Tongue (tissue), 2 donors: Measurements from ENCODE around the gene USF2. TPM values are rescaled to one million over a fixed set of nuclear protein-coding genes. Genes with fewer than 3 reads are reported as not detected.

Source experiments
- DNase-seq: peaks from one replicate; pipeline ENCODE4 v3.0.0-alpha.2; 2015
- total RNA-seq: library from RNA; depleted of rRNA; stranded (reverse); fragments of >200 nt; gene quantifications from one replicate; pipeline ENCODE4 v1.2.3, GENCODE V29; 2014

USF2 gene
- total RNA-seq, 1 donor from 2014 or later = 52.7 TPM

DNA sequence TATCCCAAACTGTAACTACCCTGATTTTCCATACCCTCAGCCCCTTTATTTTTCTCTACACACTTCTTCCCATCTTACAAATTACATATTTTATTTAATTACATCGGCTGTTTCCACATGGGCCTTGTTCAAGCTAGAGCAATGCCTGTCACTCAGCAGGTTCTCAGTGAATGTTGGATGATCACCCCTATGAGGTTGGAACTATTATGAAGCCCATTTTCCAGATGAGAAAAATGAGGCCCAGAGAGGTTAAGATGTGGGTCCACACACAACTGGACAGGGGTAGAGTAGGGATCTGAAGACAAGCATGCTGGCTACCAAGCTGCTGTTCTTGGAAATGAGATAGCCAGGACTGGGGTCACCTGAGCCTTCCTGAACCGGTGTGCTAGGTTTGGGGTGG lies 33.2 kb downstream of the USF2 start:
- DNase-seq = no peak

DNA sequence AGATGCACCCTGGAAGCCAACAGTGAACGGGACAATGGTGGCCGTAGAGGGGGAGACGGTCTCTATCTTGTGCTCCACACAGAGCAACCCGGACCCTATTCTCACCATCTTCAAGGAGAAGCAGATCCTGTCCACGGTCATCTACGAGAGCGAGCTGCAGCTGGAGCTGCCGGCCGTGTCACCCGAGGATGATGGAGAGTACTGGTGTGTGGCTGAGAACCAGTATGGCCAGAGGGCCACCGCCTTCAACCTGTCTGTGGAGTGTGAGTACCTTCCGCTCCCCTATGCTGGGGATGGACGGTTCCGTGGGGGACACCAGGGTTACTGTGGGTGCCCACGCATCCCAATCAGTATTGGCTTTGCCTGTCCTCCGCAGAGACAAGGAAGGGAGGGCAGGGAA lies 33.7 kb downstream of the USF2 start:
- DNase-seq = no peak

DNA sequence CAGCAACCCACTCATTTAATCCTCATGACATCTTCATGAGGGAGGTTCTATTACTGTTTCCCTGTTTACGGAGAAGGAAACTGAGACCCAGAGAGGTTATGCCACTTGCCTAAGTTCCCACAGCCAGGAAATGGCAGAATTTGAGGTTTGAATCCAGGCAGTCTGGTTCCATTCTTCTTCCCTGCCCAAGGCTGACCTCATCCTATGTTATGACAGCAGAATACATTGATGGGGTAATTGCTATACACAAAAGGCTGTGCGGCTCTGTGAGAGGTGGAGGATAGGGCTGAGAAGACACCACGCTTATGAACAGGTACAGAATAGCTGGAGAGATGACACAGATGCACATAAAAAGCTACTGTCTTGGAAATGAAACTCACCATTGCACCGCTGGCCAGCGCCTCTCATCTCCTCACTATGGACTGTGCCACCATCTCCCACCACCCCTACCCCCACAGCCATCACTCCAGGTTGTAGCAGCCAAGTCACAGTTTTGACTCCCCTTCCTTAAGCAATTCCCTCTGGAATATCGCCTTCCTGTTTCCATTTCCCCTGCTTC lies 34.7 kb downstream of the USF2 start:
- no peak for DNase-seq

DNA sequence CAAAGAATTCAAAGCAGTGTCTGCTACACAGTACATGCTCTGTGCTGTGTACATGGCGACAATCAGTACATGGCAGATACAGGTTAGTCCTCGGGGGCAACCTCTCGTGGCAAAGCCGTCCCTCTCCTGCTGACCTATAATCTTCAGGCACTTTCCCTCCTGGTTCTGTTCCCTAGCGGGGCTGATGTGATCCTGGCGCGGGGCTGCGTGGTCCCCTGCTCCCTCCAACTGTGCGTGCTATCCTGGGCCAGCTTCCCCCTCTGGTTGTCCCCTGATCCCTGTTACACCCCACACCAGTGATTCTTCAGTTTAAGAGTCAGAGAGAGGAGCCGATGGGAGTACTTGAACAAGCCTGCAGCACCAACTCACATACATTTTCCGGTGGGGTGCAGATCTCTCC lies 35.3 kb downstream of the USF2 start:
- DNase-seq = no peak

DNA sequence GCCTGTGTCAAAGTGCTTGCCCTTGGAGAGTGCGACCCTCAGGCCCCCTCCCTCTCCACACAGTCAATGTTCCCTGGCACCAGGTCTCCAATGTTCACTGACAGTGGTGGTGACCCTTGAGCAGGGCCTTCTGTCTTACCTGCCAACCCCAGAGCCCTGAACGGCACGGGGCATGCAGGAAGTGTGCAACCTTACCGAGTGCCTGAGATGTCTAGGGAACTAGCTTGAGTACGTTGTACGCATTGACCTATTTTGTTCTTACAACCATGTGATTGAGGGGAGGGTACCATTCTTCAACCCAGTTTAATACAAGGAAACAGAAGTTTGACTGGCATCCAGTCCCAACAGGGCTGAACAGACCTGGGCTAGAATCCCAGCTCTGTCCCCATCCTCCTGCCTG lies 36.4 kb downstream of the USF2 start:
- DNase-seq = no peak

DNA sequence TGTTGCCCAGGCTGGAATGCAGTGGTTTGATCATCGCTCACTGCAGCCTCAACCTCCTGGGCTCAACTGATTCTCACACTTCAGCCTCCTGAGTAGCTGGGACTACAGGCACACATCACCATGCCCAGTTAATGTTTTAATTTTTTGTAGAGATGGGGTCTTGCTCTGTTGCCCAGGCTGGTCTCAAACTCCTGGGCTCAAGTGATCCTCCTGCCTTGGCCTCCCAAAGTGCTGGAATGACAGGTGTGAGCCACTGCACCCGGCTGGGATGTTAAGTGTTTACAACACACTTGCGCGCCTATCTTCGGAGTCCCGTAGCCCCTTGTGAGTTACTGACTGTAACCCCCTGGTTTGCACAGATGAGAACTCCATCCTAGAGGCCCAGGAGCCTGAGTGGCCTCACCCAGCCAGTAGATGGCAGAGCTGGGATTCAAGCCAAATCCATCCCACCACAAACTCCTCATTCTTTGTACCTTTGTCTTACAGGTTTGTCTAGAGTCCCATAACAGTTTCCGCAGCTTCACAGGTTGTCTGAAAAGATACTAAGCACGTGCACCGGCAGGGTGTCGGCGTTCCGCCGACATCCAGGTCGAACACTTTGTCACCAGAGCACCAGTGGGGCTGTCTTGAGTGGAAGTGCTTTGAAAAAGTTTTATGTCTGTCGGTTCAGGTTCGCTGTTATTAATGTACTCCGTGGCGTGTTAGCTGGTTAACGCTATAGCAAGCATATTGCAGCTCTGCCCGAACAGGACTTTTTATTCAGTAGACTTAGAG lies 37.9 kb downstream of the USF2 start:
- no peak for DNase-seq

DNA sequence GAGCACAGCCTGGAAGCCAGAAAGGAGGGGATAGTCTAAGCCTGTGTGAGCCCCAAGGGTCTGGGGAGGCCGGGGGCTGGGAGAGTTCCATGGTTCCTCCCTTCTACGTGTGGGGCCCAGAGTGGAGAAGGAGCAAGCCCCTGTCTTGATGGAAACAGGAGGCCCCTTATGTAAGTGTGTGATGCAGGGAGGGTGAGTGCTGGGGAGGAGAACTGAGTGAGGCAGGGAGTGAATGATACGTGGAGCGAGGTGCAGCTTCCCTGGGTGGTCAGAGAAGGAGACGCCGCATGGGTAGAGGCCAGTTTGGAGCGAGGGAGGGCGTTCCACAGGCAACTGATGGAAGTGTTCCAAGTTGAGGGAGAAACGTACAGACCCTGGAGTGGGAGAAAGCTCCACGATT lies 39.2 kb downstream of the USF2 start:
- peak; percentile 43 for DNase-seq

DNA sequence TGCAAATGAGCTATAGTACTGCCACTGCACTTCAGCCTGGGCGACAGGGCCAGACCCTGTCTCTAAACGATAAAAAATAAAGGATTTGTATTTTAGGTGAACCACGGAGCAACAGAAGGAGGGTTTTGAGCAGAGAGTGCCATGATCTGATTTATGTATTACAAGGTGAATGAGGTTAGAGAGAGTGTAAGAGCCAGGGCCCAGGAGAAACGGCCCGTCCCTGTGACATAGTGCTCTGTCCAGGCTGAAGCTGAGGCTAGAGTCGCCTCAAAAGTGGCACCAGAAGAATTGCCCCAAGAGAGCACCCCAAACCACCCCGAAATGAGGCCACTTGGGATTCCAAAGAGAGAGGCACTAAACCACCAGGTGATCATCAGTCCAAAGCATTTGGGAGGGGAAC lies 40.1 kb downstream of the USF2 start:
- no peak for DNase-seq

DNA sequence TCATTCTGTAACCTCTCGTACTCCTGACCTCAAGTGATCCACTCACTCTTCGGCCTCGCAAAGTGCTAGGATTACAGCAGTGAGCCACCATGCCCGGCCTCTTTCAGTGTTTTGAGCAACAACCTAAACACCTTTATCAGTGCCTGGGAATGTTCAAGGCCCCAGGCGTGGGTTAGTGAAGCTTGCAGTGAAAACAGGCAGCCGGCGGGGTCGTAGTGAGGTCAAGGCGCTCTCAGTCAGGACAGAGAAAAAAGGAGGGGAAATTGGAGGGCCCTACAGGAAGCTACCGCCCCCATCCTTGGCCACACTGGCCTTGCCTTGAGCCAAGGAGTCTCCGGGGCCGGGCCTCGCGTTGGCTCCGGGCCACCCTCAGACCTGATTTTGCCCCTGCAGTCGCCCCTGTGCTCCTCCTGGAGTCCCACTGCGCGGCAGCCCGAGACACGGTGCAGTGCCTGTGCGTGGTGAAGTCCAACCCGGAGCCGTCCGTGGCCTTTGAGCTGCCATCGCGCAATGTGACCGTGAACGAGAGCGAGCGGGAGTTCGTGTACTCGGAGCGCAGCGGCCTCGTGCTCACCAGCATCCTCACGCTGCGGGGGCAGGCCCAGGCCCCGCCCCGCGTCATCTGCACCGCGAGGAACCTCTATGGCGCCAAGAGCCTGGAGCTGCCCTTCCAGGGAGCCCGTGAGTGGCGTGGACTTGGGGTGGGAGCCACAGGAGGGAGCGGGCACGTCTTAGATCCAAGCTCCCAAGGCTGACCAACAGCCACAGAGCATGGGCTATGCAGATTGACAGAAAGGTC lies 40.9 kb downstream of the USF2 start:
- DNase-seq = peak; percentile 43

DNA sequence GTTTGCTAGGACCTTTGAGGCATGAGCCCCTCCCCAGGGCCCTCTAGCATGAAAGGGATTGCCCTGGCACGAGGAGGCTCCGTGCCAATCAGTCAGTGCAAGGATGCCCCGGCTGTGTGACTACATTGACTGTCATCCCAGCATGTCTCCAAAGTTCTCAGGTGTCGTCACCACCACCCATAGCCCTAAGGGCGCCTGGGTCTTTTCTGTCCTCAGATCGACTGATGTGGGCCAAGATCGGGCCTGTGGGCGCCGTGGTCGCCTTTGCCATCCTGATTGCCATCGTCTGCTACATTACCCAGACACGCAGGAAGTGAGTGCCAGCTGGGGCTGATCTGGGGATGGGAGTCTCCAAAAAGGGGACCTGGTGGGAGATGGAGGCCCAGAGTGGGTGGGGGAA lies 41.6 kb downstream of the USF2 start:
- DNase-seq = no peak

DNA sequence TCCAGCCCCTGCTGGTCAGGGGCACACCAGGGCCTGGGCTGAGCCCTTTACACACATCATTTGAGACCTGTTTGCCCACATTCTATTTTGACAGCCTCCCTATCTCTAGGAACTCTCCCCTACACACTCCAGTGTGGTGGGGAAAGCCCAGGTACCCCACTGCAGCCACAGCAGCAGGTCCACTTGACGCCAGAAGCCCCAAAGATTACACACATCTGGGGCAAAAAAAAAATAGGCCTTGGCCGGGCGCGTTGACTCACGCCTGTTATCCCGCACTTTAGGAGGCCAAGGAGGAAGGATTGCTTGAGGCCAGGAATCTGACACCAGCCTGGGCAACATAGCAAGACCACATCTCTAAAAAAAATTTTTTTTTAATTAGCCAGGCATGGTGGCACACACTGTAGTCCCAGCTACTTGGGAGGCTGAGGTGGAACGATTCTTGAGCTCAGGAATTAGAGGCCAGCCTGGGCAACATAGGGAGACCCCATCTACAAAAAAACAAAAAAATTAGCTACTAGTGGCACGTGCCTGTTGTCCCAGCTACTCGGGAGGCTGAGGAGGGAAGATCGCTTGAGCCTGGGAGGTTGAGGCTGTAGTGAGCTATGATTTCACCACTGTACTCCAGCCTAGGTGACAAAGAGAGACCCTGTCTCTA lies 42.2 kb downstream of the USF2 start:
- DNase-seq = no peak

DNA sequence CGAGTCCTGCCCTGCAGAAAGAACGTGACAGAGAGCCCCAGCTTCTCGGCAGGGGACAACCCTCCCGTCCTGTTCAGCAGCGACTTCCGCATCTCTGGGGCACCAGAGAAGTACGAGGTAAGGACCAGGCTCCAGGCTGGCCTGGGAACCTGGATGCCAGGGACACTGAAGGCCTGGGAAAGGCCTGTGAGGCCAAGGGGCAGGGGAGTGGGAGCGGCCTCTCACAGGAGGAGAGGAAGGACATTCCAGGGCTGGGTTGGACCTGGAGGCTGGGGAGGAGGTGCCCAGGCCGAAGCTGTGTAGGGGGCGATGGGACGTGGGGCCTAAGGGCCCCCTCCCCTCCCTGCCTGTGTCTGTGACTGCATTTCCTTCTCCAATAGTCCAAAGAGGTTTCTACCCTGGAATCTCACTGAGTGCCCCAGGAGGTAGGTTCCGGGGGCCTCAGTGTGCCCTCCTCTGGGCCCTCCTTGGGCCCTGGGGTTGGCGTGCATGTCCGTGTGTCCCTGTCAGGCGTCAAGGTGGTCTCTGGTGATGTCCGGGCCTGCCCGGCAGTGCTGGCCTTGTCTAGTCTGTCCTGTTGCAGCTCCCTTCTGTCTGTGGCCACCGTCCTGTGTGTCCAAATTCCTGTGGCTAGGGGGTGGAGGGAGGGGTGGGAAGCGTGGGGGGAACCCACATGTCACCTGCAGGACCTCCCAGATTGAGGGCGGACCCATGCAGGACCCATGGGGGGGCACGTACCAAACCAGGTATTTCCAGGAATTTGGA lies 43.3 kb downstream of the USF2 start:
- DNase-seq = no peak

DNA sequence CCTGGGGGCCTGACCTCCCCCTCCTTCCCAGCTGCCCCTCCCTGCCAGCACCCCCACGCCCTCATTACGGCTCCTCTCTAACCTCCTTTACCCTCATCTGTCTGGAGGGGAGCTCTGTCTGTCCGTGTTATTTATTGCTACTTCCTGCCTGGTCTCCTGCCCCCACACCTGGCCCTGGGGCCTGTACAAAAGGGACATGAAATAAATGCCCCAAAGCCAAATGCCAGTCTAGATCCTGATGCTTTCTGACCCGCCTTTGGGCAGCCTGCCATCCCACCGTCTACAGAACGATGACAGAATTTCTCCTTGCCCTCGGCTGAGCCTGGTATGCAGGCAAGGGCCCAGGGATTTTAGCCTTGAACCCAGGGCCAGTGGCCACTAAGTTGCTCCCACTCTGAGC lies 44.8 kb downstream of the USF2 start:
- DNase-seq = no peak

DNA sequence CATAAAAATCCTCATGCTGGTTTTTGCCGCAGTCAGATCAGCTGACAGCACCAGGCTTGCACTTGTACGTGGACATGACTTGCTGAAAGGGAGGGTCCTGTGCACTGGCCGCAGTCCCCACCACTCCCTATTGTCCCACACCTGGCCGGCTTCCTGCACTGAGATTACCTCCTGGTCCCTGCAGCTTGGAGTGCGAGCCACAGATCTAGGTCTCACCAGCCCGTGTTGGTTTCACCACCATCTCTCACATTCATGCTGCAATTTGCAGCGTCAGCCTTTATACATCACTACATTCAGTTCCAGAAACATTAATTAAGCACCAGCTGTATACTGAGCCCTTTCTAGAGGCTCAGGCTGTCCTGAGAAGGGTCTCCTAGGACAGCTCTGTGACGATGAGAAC lies 45.3 kb downstream of the USF2 start:
- DNase-seq = no peak

DNA sequence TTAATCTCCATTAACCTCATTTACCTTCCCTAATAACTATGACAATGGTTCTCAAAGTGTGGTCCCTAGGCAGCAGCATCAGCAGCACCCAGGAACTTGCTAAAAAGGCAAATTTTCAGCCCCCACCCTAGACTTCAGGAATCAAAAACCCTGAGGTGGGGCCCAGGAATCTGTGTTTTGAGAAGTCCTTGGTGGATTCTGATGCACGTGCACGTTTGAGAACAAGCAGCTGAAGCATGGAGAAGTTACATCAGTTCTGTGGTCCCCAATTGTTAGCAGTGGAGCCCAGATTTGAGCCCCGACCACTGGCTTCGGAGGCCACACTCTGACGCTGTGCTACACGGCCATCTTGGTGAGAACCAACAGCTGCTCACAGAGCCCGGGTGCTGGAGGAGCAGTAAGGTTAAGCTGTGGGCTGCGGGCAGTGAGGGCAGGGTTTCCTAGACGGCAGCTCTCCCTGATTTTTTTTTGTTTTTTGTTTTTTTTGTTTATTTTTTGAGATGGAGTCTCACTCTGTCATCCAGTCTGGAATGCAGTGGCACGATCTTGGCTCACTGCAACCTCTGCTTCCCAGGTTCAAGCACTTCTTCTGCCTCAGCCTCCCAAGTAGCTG lies 46.2 kb downstream of the USF2 start:
- DNase-seq = no peak

DNA sequence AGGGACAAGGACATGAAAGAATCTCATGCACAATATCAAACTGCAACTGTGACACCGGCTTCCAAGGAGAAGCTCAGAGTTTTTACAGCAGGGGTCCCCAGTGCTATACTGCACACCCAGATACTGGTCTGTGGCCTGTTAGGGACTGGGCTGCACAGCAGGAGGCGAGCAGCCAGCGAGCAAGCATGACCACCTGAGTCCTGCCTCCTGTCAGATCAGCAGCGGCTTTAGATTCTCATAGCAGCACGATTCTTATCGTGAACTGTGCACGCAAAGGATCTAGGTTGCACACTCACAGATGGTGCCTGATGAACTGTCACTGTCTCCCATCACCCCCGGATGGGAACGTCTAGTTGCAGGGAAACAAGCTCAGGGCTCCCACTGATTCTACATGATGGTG lies 47.1 kb downstream of the USF2 start:
- DNase-seq = no peak

DNA sequence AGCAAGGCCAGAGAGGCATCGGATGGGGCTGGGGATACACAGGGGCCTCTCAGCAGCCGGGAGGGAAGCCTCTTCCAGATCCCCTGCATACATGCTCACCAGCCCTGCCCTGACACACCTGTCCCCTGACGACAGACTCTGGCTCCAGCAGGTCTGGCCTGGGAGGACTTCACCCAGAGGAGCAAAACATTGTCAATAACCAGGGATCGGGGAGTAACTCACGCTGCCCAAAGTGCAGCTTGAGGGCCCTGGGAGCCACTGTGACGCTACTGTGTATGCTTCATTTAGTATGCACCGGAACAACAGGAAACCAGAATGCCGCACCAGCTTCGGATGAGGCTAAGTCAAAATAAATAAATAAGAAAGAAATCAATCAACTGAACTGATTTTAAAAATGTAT lies 47.8 kb downstream of the USF2 start:
- no peak for DNase-seq

DNA sequence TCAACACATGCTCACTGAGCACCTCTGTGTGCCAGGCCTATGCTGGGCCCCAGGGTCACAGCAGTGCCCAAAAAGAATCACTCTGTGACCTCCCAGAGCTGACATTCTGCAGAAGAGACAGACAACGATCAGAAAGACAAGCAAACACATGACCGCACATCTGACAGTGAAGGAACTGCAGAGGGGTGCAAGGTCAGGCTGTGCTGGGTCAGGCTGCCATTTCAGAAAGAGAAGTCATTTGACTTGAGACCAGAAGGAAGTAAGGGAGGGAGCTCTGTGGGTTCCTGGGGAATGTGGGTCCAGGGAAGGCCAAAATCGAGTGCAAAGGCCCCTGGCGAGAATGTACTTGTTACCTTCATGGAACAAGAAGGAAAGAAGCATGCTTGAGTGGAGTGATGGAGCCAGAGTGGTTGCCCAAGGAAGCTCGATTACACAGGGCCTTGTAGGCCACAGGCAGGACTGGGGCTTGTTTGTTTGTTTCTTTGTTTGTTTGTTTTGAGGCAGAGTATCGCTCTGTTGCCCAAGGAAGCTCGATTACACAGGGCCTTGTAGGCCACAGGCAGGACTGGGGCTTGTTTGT lies 48.8 kb downstream of the USF2 start:
- DNase-seq = no peak

DNA sequence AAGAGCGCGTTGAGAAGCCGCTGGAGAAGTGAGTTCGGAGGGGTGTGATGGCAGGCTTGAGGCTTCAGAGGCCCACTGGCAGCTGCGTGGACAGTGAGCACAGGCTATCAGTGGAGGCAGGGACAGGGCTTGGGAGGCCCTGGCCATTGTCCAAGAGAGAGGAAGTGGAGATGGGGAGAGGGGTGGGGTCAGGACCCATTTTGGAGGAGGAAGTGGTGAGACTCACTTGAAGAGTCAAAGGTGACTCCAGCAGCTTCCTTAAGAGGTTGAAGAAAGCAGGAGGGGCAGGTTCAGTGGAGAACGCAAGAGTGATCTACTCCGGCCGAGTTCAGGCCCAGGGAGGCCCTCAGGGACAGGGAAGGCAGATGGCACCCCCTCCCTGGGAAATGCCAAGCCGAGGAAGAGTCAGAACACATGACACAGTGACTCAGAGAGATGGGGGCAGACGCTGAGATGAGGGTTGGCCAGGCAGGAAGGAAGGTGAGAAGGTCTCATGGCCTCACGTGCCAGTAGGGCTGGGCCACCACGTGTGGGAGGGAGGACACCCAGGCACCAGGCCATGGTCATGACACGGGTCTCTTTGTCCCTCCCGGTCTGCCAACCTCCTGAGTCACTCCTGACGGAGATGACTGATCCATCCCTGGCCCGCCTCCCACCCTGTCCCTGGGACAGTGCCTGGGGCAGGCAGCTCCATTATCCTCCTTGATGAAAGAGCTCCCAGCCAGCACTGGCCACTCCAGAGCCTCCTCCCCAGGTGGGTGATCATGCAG lies 50.1 kb downstream of the USF2 start:
- DNase-seq = no peak

DNA sequence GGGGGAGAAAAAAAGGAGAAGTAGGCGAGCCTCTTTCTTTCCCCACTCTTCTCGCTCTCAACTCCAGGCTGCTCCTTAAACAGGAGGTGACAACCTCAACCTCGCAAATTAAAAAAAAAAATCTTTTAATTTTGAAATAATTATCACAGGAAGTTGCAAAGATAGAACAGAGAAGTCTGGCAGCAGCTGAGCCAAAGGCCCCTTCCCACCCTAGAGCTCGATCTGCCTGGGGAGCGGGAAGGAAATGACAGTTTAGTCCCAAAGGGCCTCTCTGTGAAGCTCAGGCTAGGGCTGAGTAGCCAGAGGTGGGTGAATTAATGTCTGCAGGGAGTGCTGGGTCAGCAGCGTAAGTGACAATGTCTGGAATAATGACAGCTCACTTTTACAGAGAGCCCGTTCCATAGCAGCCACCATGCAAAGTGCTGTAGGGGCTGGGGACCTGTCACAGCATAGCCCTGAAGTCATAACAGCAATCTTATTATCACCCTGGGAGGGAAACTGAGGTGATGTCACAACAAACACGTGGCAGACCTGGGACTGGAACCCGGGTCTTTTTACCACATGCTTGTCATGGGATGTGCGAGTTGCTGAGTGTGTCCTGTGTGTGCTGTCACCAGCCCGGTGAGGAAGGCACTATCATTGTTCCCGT lies 51.4 kb downstream of the USF2 start:
- DNase-seq = no peak
